Hepatocyte (in vitro differentiated cells): ENCODE results near the gene COPRS.

Experiments used
- EZH2 ChIP-seq: fragments of 200-600 bp; sonication (generic); IDR thresholded peaks from 2 replicates; pipeline ENCODE4 v1.6.1; 2016; ENCODE audit warnings: antibody characterized with exemption, mild to moderate bottlenecking, borderline replicate concordance
- EZH2phosphoT487 ChIP-seq: fragments of 200-600 bp; sonication (generic); IDR thresholded peaks from one replicate; pipeline ENCODE4 v1.6.1; 2018; ENCODE audit warnings: antibody characterized with exemption, mild to moderate bottlenecking, low read depth, moderate library complexity; ENCODE audit not compliant: unreplicated experiment, severe bottlenecking
- TF ChIP-seq, protein P1 (sequence below): fragments of 200-600 bp; sonication (generic); IDR thresholded peaks from 2 replicates; pipeline ENCODE4 v1.5.1; 2016; ENCODE audit warnings: antibody characterized with exemption, mild to moderate bottlenecking; ENCODE audit not compliant: poor library complexity

GRCh38 chr17:31819578-31819977 is 39.5 kb downstream of the COPRS start:
- TF ChIP-seq EZH2 = no peak
- TF ChIP-seq, protein P1, sequence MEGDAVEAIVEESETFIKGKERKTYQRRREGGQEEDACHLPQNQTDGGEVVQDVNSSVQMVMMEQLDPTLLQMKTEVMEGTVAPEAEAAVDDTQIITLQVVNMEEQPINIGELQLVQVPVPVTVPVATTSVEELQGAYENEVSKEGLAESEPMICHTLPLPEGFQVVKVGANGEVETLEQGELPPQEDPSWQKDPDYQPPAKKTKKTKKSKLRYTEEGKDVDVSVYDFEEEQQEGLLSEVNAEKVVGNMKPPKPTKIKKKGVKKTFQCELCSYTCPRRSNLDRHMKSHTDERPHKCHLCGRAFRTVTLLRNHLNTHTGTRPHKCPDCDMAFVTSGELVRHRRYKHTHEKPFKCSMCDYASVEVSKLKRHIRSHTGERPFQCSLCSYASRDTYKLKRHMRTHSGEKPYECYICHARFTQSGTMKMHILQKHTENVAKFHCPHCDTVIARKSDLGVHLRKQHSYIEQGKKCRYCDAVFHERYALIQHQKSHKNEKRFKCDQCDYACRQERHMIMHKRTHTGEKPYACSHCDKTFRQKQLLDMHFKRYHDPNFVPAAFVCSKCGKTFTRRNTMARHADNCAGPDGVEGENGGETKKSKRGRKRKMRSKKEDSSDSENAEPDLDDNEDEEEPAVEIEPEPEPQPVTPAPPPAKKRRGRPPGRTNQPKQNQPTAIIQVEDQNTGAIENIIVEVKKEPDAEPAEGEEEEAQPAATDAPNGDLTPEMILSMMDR = no peak
- TF ChIP-seq EZH2phosphoT487 = no peak
